K562 (cell line): ENCODE data around the gene LINGO3. TPM values are rescaled to one million over a fixed set of nuclear protein-coding genes. Genes with fewer than 3 reads are reported as not detected.
A peak's percentile ranks its signal among the peaks of the same experiment; 100 is the strongest.

Source experiments
- BHLHE40 ChIP-seq: IDR thresholded peaks from 2 replicates; pipeline ENCODE4 v1.6.1; 2011; ENCODE audit warnings: low read length, improper control_type of control experiment
- CCNT2 ChIP-seq: IDR thresholded peaks from 2 replicates; pipeline ENCODE4 v1.6.1; 2011; ENCODE audit warnings: borderline replicate concordance, low read depth, mild to moderate bottlenecking, moderate library complexity, mixed read lengths, low read length; ENCODE audit not compliant: insufficient read length; ENCODE audit errors: extremely low read depth
- MBD2 ChIP-seq: sonication (generic); IDR thresholded peaks from 2 replicates; pipeline ENCODE4 v1.6.1; 2016; ENCODE audit warnings: low read depth, borderline replicate concordance
- NFRKB ChIP-seq: fragments of 450-650 bp; IDR thresholded peaks from 2 replicates; pipeline ENCODE4 v1.6.1; 2016; ENCODE audit warnings: low read depth
- NR2C1 ChIP-seq, 2 experiments: fragments of 450-650 bp; IDR thresholded peaks; 2 replicates each; pipeline ENCODE4 v1.6.1; 2017; ENCODE audit warnings: mild to moderate bottlenecking in 2 of 2, antibody characterized with exemption in 1 of 2, inconsistent platforms in 1 of 2, missing compliant biosample characterization in 1 of 2, missing genetic modification characterization in 1 of 2
- RBBP5 ChIP-seq: fragments of 200-600 bp; sonication (generic); IDR thresholded peaks from 2 replicates; pipeline ENCODE4 v1.6.1; 2012; ENCODE audit warnings: borderline replicate concordance, mild to moderate bottlenecking, low read length, control low read depth, inconsistent platforms; ENCODE audit not compliant: insufficient read depth, poor library complexity, severe bottlenecking
- YY1 ChIP-seq, 3 experiments: IDR thresholded peaks; 2 replicates each; pipeline ENCODE4 v1.6.1; 2011; ENCODE audit warnings: low read length in 2 of 3, mild to moderate bottlenecking in 2 of 3, moderate library complexity in 2 of 3, borderline replicate concordance in 1 of 3, control low read depth in 1 of 3, low read depth in 1 of 3; ENCODE audit not compliant: insufficient read depth in 3 of 3, insufficient replicate concordance in 2 of 3, control insufficient read depth in 1 of 3, insufficient read length in 1 of 3; ENCODE audit errors: extremely low read depth in 1 of 3
- ZBTB7A ChIP-seq: IDR thresholded peaks from 2 replicates; pipeline ENCODE4 v1.6.1; 2011; ENCODE audit warnings: low read depth, mild to moderate bottlenecking, low read length, moderate library complexity, borderline replicate concordance; ENCODE audit not compliant: control insufficient read depth
- ZNF347 ChIP-seq: fragments of 450-650 bp; formaldehyde crosslinking; IDR thresholded peaks from 2 replicates; pipeline ENCODE4 v1.4.0; 2020; ENCODE audit warnings: low read depth, mild to moderate bottlenecking, moderate library complexity
- polyA plus RNA-seq, 8 experiments: library from polyadenylated mRNA; depleted of rRNA in 4 of 8; stranded (reverse) in 5 of 8; unstranded in 3 of 8; fragments of >200 nt; fragmentation: Nextera tagmentation in 2 of 8; fragmentation: Illumina TruSeq in 1 of 8; extraction: Ambion mirVana in 2 of 8; extraction: Trizol in 1 of 8; gene quantifications; 2 replicates each; pipeline versions ENCODE4 v1.2.1 to v1.2.3, GENCODE V29; 2011 to 2014; ENCODE audit warnings: inconsistent platforms in 1 of 8, missing spikeins in 1 of 8
- total RNA-seq, 7 experiments: library from RNA; depleted of rRNA in 6 of 7; stranded (reverse); fragments of >200 nt in 6 of 7; fragmentation: Illumina TruSeq in 2 of 7; extraction: Trizol in 2 of 7; gene quantifications; 2 replicates each; pipeline versions ENCODE4 v1.2.1 to v1.2.3, GENCODE V29; 2011 to 2021; ENCODE audit warnings: low replicate concordance in 1 of 7
- TF ChIP-seq, protein P1 (sequence below): fragments of 250-450 bp; sonication (Bioruptor Pico); IDR thresholded peaks from 2 replicates; pipeline ENCODE4 v1.4.0; 2020
- TF ChIP-seq, protein P2 (sequence below): fragments of 450-650 bp; formaldehyde crosslinking; IDR thresholded peaks from 2 replicates; pipeline ENCODE4 v1.4.0; 2020; ENCODE audit warnings: mild to moderate bottlenecking, moderate library complexity
- TF ChIP-seq, protein P3 (sequence below): IDR thresholded peaks from 2 replicates; pipeline ENCODE4 v1.6.1; 2014; ENCODE audit warnings: antibody characterized with exemption
- TF ChIP-seq, protein P4 (sequence below), 2 experiments: IDR thresholded peaks; 2 replicates each; pipeline ENCODE4 v1.6.1; 2011; ENCODE audit warnings: borderline replicate concordance in 1 of 2, control low read depth in 1 of 2, low read depth in 1 of 2, low read length in 1 of 2, mild to moderate bottlenecking in 1 of 2, mixed read lengths in 1 of 2, moderate library complexity in 1 of 2; ENCODE audit not compliant: insufficient read depth in 1 of 2, insufficient read length in 1 of 2, poor library complexity in 1 of 2, severe bottlenecking in 1 of 2; ENCODE audit errors: extremely low read depth in 1 of 2

LINGO3 gene
- total and polyA plus RNA-seq, 9 of the 15 experiments (the other 6 are each of a cell fraction or from before 2014, with no cell fraction given), result 0.03 to 0.05 (median 0.03) TPM; not detected in 6

DNA sequence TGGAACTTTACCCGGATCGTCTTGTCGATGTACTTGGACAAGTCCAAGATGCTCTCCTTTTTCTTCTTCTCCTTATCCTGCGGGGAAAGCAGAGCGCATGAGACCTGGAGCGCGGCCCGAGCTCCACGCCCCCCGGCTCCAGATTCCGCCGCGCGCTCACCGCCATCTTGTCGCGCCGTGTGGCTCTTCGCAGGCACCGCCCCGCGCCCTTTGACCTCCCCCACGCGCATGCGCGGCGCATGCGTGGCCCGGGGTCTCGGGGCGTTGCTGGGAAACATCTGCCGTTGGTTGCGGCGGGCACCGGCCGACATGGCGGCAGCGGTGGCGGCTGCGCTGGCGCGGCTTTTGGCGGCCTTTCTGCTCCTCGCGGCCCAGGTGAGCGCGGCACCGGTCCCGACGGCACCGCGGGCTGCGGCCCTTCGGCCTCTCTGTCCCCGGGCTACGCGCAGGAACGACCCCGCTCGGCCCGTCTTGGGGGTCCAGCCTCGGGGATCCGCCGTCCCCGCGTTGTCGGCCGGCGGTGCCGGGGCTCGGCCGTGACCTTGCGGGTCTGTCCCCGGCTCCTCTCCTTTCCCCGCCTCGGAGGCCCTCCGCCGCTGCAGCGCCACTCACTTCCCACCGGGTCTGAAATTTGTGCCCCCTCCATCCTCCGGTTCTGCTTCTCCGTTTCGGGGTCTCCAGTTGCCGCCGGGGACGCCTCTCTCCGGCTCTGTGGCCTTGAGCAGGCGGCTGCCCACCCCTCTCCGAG is 20.6 kb upstream of the LINGO3 start, which contains the start of the genes LSM7 and SPPL2B (continued):
- TF ChIP-seq, protein P1, sequence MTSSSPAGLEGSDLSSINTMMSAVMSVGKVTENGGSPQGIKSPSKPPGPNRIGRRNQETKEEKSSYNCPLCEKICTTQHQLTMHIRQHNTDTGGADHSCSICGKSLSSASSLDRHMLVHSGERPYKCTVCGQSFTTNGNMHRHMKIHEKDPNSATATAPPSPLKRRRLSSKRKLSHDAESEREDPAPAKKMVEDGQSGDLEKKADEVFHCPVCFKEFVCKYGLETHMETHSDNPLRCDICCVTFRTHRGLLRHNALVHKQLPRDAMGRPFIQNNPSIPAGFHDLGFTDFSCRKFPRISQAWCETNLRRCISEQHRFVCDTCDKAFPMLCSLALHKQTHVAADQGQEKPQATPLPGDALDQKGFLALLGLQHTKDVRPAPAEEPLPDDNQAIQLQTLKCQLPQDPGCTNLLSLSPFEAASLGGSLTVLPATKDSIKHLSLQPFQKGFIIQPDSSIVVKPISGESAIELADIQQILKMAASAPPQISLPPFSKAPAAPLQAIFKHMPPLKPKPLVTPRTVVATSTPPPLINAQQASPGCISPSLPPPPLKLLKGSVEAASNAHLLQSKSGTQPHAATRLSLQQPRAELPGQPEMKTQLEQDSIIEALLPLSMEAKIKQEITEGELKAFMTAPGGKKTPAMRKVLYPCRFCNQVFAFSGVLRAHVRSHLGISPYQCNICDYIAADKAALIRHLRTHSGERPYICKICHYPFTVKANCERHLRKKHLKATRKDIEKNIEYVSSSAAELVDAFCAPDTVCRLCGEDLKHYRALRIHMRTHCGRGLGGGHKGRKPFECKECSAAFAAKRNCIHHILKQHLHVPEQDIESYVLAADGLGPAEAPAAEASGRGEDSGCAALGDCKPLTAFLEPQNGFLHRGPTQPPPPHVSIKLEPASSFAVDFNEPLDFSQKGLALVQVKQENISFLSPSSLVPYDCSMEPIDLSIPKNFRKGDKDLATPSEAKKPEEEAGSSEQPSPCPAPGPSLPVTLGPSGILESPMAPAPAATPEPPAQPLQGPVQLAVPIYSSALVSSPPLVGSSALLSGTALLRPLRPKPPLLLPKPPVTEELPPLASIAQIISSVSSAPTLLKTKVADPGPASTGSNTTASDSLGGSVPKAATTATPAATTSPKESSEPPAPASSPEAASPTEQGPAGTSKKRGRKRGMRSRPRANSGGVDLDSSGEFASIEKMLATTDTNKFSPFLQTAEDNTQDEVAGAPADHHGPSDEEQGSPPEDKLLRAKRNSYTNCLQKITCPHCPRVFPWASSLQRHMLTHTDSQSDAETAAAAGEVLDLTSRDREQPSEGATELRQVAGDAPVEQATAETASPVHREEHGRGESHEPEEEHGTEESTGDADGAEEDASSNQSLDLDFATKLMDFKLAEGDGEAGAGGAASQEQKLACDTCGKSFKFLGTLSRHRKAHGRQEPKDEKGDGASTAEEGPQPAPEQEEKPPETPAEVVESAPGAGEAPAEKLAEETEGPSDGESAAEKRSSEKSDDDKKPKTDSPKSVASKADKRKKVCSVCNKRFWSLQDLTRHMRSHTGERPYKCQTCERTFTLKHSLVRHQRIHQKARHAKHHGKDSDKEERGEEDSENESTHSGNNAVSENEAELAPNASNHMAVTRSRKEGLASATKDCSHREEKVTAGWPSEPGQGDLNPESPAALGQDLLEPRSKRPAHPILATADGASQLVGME (CRISPR knock-in tag), result 0 out of 2 replicates have a peak, but pooled peaks have one; percentile 18
- TF ChIP-seq MBD2 (peak; percentile 65; the same call in 1 of the 2 replicates), NR2C1 (IDR thresholded peaks at IDR 0.05) (peak; percentile 97), NR2C1 (tag; IDR thresholded peaks at IDR 0.05) (peak; percentile 98), YY1 (IDR thresholded peaks at IDR 0.05; ENCODE audit: borderline replicate concordance in 1 of 3, control insufficient read depth in 1 of 3, extremely low read depth in 1 of 3, insufficient read depth in 3 of 3, insufficient read length in 1 of 3, insufficient replicate concordance in 2 of 3, low read depth in 1 of 3, low read length in 2 of 3) (peak; percentile 93 to 98 (median 97)), BHLHE40 (no peak), ZNF347 (no peak), ZBTB7A (peak; percentile 79), CCNT2 (peak; percentile 80), NFRKB (peak; percentile 62; the same call in 1 of the 2 replicates), RBBP5 (peak; percentile 99)
- TF ChIP-seq, protein P2, sequence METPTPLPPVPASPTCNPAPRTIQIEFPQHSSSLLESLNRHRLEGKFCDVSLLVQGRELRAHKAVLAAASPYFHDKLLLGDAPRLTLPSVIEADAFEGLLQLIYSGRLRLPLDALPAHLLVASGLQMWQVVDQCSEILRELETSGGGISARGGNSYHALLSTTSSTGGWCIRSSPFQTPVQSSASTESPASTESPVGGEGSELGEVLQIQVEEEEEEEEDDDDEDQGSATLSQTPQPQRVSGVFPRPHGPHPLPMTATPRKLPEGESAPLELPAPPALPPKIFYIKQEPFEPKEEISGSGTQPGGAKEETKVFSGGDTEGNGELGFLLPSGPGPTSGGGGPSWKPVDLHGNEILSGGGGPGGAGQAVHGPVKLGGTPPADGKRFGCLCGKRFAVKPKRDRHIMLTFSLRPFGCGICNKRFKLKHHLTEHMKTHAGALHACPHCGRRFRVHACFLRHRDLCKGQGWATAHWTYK, result no peak
- TF ChIP-seq, protein P3, sequence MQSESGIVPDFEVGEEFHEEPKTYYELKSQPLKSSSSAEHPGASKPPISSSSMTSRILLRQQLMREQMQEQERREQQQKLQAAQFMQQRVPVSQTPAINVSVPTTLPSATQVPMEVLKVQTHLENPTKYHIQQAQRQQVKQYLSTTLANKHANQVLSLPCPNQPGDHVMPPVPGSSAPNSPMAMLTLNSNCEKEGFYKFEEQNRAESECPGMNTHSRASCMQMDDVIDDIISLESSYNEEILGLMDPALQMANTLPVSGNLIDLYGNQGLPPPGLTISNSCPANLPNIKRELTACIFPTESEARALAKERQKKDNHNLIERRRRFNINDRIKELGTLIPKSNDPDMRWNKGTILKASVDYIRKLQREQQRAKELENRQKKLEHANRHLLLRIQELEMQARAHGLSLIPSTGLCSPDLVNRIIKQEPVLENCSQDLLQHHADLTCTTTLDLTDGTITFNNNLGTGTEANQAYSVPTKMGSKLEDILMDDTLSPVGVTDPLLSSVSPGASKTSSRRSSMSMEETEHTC, result 0 out of 2 replicates have a peak, but pooled peaks have one; percentile 6
- TF ChIP-seq, protein P4, sequence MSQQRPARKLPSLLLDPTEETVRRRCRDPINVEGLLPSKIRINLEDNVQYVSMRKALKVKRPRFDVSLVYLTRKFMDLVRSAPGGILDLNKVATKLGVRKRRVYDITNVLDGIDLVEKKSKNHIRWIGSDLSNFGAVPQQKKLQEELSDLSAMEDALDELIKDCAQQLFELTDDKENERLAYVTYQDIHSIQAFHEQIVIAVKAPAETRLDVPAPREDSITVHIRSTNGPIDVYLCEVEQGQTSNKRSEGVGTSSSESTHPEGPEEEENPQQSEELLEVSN (IDR thresholded peaks at IDR 0.05; ENCODE audit: borderline replicate concordance in 1 of 2, extremely low read depth in 1 of 2, insufficient read depth in 1 of 2, insufficient read length in 1 of 2, low read depth in 1 of 2, low read length in 1 of 2, poor library complexity in 1 of 2, severe bottlenecking in 1 of 2), result peak; percentile 34 to 51
